Measurements from ENCODE around the gene MAK.

GRCh38 chr6:10882657-10883171 is 44.4 kb upstream of the MAK start:
- no peak for TF ChIP-seq CTCF (optimal IDR thresholded peaks at IDR 0.05 in 1 of 3, IDR thresholded peaks at IDR 0.05 in 1 of 3, conservative IDR thresholded peaks at IDR 0.05 in 1 of 3; ENCODE audit: extremely low read depth in 1 of 3, insufficient read depth in 2 of 3, low read length in 3 of 3)
- no peak for TF ChIP-seq EZH2 (IDR thresholded peaks at IDR 0.05; ENCODE audit: low read length)
